ENCODE data around the gene MRPL47. TPM values are rescaled to one million over a fixed set of nuclear protein-coding genes. Genes with fewer than 3 reads are reported as not detected.
A peak's percentile ranks its signal among the peaks of the same experiment; 100 is the strongest.

MRPL47 gene
- total and polyA plus RNA-seq, 2 experiments from 2014 or later, result 32.0 to 106 TPM

DNA sequence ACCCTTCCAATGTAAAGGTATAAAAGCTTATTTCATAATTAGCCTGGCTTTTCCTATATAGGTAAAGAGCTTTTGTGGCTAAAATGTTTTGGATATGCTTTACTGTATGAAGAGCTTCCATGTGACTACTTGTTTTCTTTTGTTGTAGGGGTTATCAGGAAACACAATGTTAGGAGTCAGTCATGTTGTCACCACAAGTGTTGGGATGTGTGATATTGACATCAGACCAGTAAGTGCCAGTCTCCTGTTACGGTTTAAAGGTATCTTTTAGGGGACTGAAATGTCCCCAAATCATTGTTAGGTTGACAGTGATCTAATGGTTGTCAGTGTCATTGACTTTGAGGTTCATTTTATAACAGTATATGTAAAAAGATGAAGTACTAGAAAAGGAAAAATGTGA, 23.4 kb downstream of the MRPL47 start:
- no peak for TF ChIP-seq CTCF (IDR thresholded peaks at IDR 0.05; ENCODE audit: low read depth, low read length)
- Histone ChIP-seq H3K36me3 (peaks cover 28% of the 10 kb centered on the region), H3K4me3 (no peak overlapping the region), H3K27ac (no peak overlapping the region), H3K9me3 (ENCODE audit: low read depth) (no peaks in the 10 kb centered on the region), H3K4me1 (ENCODE audit: low read depth) (no peaks in the 10 kb centered on the region), H3K27me3 (no peaks in the 10 kb centered on the region)
- DNase-seq (ENCODE audit: low read depth in 1 of 2, low spot score in 1 of 2), result no peak

GRCh38 chr3:179565496-179565895, 38.9 kb downstream of the MRPL47 start:
- Histone ChIP-seq H3K36me3 (peaks cover 12% of the 10 kb centered on the region), H3K4me3 (no peak overlapping the region), H3K27ac (no peak overlapping the region), H3K27me3 (no peaks in the 10 kb centered on the region), H3K4me1 (ENCODE audit: low read depth) (peaks cover 4% of the 10 kb centered on the region), H3K9me3 (ENCODE audit: low read depth) (no peaks in the 10 kb centered on the region)
- TF ChIP-seq CTCF (IDR thresholded peaks at IDR 0.05; ENCODE audit: low read depth, low read length), result no peak
- no peak for DNase-seq (ENCODE audit: low read depth in 1 of 2, low spot score in 1 of 2)

GRCh38 chr3:179563271-179563783, 41.1 kb downstream of the MRPL47 start:
- Histone ChIP-seq H3K9me3 (ENCODE audit: low read depth) (no peaks in the 10 kb centered on the region), H3K27ac (peak overlapping the region; percentile 83), H3K27me3 (no peaks in the 10 kb centered on the region), H3K36me3 (no peaks in the 10 kb centered on the region), H3K4me1 (ENCODE audit: low read depth) (peaks cover 4% of the 10 kb centered on the region), H3K4me3 (peak overlapping the region; percentile 88)
- DNase-seq (ENCODE audit: low read depth in 1 of 2, low spot score in 1 of 2), result peak; percentile 74 to 85
- TF ChIP-seq CTCF (IDR thresholded peaks at IDR 0.05; ENCODE audit: low read depth, low read length), result peak; percentile 40

DNA sequence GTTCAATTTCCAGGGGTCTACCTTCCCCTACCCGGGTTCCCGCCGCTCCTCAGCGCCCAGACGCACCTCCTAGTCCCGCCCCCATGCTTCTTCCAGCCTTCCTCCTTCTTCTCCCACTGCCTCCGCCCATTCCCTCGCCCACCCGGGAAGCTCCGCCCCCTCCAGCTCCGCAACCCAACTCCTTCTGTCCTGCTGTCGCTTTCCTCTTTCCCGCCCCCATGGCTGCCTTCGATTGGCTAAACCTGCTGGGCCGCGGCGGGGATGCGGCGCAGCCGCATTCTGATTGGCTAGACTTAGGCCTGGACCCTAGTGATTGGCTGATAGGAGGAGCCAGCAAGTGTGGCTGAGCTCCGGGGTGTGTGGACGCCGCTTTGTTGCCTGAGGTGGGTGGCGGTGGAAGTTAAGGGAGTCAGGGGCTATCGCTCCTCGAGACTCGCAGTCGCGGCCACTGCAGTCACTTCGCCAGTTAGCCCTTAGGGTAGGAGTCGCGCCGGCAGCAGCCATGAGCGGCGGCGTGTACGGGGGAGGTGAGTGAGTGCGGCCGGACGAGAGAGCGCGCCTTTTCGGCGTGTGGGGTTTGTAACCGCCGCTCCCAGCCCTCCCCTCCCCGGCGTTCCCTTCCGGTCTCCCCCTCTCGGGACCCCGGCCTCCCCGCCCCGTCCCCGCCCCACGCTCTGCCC, 41.7 kb downstream of the MRPL47 start, which contains the start of gene ACTL6A:
ACTL6A (plus strand) TSS at position 336 of the 680 bp plus-strand sequence; CDS start at position 503, 167 bp downstream.
- H3K4me3 ChIP-seq, result peak within 1 kb of the TSS; percentile 88
- no peaks in the 10 kb centered on the region for H3K27me3 ChIP-seq
- peaks cover 4% of the 10 kb centered on the region for H3K4me1 ChIP-seq (ENCODE audit: low read depth)
- DNase-seq (ENCODE audit: low read depth in 1 of 2, low spot score in 1 of 2), result peak; percentile 99 to 100
- H3K27ac ChIP-seq, result peak within 1 kb of the TSS; percentile 83
- no peaks in the 10 kb centered on the region for H3K36me3 ChIP-seq
- no peak for TF ChIP-seq CTCF (IDR thresholded peaks at IDR 0.05; ENCODE audit: low read depth, low read length)
- H3K9me3 ChIP-seq (ENCODE audit: low read depth), result no peaks in the 10 kb centered on the region

DNA sequence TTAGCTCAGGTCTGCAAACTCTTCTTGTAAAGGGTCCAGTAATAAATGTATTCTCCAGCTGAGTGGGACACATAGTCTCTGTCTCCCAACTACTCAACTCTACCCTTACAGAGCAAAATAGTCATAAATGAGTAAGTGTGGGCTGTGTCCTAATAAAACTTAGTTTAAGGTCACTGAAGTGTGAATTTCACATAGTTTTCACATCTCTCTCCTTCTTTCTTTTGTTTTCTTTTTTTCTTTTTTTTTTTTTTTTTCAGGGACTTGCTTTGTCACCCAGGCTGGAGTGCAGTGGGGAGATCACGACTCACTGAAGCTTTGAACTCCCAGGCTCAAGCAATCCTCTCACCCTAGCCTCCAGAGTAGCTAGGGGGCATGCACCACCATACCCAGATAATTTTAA, 43.6 kb downstream of the MRPL47 start:
- no peaks in the 10 kb centered on the region for H3K9me3 ChIP-seq (ENCODE audit: low read depth)
- no peaks in the 10 kb centered on the region for H3K36me3 ChIP-seq
- no peak for DNase-seq (ENCODE audit: low read depth in 1 of 2, low spot score in 1 of 2)
- H3K4me1 ChIP-seq (ENCODE audit: low read depth), result peaks cover 4% of the 10 kb centered on the region
- H3K27ac ChIP-seq, result no peak overlapping the region
- no peaks in the 10 kb centered on the region for H3K27me3 ChIP-seq
- H3K4me3 ChIP-seq, result no peak overlapping the region
- no peak for TF ChIP-seq CTCF (IDR thresholded peaks at IDR 0.05; ENCODE audit: low read depth, low read length)

Measured in cardiac muscle cell (in vitro differentiated cells and primary cell).